Epithelial cell of prostate (primary cell): Measurements from ENCODE around the gene SYNGR2.
A peak's percentile ranks its signal among the peaks of the same experiment; 100 is the strongest.
"Not testable (repeated sequence)": the region's sequence is repeated elsewhere in the genome, so short reads cannot be mapped to it uniquely, and the experiment has no call there.

Experiments
- DNase-seq: peaks from one replicate; pipeline ENCODE4 v3.0.0-alpha.2; 2011; ENCODE audit warnings: low read depth, low spot score
- H3K27ac ChIP-seq: fragments of 450-650 bp; 2 replicates; pipeline ENCODE4 v1.5.1; 2017; ENCODE audit warnings: mild to moderate bottlenecking

The SYNGR2 gene

GRCh38 chr17:78168903-78169793 lies 767 bp downstream of the SYNGR2 start:
- no peak for DNase-seq
- H3K27ac ChIP-seq: peak overlapping the region; percentile 73

DNA sequence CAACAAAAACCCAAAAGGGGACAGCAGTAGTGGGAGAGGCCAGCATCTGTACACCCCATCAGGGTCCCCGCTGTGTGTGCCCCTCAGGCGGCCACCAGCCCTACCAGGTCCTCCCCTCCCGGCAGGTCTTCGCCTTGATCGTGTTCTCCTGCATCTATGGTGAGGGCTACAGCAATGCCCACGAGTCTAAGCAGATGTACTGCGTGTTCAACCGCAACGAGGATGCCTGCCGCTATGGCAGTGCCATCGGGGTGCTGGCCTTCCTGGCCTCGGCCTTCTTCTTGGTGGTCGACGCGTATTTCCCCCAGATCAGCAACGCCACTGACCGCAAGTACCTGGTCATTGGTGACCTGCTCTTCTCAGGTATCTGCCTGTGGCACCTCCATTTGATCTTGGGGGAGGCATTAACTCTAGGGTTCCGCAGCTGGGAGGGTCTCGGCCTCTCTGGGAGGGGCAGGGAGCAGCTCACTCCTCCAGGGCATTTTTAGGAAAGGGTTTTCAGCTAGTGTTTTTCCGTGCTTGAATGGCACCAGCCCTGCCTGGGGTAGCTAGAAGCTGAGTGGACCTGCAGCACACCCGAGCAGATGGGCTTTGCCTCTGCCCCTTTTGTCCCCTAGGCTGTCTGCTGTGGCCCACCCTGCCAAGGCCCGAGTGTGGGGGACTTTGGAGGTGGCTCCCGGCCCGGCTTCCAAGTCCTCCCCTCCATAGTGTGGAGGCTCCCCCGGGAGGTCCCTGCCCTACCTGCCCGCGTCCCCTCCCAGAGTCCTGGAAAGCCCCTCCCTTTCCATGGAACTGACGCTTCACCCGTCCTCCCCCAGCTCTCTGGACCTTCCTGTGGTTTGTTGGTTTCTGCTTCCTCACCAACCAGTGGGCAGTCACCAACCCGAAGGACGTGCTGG lies 2.6 kb downstream of the SYNGR2 start:
- DNase-seq: no peak
- no peak overlapping the region for H3K27ac ChIP-seq

DNA sequence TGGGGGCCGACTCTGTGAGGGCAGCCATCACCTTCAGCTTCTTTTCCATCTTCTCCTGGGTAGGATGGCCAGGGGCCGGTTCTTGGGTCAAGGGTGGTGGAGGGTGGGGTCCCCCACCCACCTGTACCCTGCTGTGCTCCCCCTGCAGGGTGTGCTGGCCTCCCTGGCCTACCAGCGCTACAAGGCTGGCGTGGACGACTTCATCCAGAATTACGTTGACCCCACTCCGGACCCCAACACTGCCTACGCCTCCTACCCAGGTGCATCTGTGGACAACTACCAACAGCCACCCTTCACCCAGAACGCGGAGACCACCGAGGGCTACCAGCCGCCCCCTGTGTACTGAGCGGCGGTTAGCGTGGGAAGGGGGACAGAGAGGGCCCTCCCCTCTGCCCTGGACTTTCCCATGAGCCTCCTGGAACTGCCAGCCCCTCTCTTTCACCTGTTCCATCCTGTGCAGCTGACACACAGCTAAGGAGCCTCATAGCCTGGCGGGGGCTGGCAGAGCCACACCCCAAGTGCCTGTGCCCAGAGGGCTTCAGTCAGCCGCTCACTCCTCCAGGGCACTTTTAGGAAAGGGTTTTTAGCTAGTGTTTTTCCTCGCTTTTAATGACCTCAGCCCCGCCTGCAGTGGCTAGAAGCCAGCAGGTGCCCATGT lies 3.3 kb downstream of the SYNGR2 start:
- not testable (repeated sequence) for H3K27ac ChIP-seq, DNase-seq

DNA sequence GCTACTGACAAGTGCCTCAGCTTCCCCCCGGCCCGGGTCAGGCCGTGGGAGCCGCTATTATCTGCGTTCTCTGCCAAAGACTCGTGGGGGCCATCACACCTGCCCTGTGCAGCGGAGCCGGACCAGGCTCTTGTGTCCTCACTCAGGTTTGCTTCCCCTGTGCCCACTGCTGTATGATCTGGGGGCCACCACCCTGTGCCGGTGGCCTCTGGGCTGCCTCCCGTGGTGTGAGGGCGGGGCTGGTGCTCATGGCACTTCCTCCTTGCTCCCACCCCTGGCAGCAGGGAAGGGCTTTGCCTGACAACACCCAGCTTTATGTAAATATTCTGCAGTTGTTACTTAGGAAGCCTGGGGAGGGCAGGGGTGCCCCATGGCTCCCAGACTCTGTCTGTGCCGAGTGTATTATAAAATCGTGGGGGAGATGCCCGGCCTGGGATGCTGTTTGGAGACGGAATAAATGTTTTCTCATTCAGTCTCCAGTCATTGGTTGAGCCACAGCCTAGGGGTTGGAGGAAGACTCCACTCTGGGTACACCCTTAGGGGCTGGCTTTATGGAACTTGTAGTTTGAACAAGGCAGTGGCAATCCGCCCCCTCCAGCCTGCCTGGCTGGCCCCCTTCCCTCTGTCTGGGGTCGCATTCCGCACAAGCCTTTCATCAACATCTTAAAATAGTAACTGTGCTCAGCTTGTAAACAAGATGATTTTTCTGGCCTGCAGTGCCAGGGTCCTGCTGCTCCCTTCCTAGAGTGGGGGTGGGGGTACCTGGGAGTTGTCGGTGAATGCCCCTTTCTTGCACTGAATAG lies 4.1 kb downstream of the SYNGR2 start:
- DNase-seq: no peak

GRCh38 chr17:78173097-78173715 lies 4.8 kb downstream of the SYNGR2 start:
- peak overlapping the region; percentile 55 for H3K27ac ChIP-seq

More for the DNA sequence above, 4.1 kb downstream of the SYNGR2 start:
- peak overlapping the region; percentile 55 for H3K27ac ChIP-seq

DNA sequence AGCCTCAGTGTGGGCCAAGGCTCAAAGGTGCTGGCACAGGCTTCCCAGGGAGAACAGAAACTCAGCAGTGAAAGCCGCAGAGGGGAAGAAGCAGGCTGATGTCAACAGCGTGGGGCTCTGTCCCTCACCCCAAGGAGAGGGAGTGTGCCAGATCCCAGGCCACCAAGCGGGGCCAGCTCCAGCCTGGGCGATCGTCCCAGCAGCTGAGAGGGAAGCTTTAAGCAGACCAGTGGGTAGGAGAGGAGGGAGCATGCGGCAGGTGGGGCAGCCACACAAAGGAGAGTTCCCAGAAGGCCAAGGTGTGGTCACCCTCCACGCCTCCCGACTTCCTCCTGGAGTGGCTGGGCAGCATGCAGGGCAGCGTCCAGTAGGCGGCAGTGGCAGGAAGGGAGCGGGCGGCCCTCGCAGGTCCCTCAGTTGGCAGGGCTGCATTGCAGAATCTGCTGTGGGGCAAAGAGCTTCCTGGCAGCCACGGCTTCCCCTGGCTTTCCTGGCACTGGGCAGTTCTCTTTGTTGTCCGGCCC lies 6.0 kb downstream of the SYNGR2 start:
- DNase-seq: no peak

More at GRCh38 chr17:78173097-78173715, 4.8 kb downstream of the SYNGR2 start:
- no peak for DNase-seq

GRCh38 chr17:78174870-78175642 lies 6.7 kb downstream of the SYNGR2 start:
- no peak for DNase-seq
- peak overlapping the region; percentile 55 for H3K27ac ChIP-seq

More for the DNA sequence above, 6.0 kb downstream of the SYNGR2 start:
- peak overlapping the region; percentile 55 for H3K27ac ChIP-seq

DNA sequence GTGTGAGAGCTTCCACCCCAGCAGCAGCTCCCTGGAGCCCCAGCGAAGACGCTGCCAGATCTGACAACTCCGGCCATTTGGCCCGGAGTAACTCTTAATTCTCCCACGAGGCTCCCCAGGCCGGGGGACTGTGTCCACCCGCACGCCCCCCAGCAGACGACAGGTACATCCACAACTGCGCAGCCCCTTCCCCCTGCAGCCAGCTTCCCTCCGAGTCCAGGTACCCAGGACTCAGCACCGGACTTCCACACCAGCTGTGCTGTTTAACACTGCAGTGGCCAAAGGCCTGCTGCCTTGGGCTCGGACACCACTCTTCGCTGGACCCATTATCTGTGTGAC lies 7.2 kb downstream of the SYNGR2 start:
- H3K27ac ChIP-seq: no peak overlapping the region
- no peak for DNase-seq

DNA sequence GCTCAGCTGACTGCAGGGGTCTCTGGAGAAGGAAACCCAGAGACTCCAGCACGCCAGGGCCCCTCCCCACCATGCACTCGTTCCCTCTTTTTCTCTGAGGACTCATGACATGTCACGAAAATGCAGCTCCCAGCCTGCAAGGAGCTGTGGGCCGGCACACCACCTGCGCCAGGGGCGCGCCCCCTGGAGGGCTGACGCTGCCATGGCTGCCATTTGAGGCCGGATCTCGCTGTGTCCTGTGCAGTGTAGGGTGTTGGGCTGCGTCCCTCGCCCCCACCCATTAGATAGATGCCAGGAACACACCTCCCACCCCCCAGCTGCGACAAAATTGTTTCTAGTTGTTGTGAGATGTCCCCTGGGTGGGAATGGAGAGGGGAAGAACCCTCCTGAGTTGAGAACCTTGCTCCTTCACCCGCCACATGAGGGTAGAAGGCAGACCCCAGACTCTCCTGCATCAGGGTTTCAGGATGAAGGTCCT lies 8.2 kb downstream of the SYNGR2 start:
- no peak for DNase-seq
- no peak overlapping the region for H3K27ac ChIP-seq

DNA sequence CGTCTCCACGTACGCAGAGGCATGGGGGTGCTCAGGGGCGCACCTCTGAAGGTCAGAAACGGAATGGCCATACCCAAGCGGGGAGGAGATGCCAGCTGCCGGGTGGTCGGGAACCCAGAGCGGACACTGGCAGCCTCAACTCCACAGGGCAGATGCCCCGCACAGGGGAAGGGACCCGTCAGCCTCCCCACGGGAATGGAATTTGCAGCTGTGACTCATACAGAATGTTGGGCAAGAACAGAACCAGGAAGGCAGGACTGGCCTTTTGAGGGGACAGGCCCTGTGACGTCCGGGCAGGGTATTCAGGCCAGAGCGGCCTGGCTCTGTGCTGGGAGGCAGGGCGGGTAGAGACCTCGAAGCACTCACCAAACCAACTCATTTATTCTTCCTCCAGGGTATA lies 11.0 kb downstream of the SYNGR2 start:
- H3K27ac ChIP-seq: no peak overlapping the region
- no peak for DNase-seq

- no peak overlapping the region for H3K27ac ChIP-seq
- DNase-seq: no peak
These were observed 11.7 kb downstream of the SYNGR2 start for GRCh38 chr17:78180083-78180482.

- H3K27ac ChIP-seq: no peak overlapping the region
- DNase-seq: no peak
These were observed 12.1 kb downstream of the SYNGR2 start for GRCh38 chr17:78180508-78180907.

DNA sequence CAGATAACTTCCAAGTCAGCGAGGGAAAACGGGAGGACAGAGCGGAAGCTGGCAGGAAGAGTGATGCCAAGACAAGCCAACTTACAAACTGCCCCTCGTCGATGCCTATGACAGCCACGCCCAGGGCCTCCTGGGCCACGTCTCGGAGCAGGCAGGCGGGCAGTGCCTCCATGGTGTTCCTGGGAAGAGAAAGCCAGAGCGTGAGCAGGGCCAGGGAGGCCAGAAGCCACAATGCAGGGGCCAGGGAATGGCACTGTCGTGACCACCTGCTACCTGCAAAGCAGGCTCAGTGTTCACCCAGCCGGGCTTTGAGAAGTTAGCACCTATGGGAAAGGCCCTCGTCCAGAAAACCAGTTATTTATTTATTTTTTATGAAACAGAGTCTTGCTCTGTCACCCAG lies 14.1 kb downstream of the SYNGR2 start:
- DNase-seq: no peak
- H3K27ac ChIP-seq: no peak overlapping the region

- no peak for DNase-seq
- no peak overlapping the region for H3K27ac ChIP-seq
These were observed 15.5 kb downstream of the SYNGR2 start for GRCh38 chr17:78183916-78184315.

DNA sequence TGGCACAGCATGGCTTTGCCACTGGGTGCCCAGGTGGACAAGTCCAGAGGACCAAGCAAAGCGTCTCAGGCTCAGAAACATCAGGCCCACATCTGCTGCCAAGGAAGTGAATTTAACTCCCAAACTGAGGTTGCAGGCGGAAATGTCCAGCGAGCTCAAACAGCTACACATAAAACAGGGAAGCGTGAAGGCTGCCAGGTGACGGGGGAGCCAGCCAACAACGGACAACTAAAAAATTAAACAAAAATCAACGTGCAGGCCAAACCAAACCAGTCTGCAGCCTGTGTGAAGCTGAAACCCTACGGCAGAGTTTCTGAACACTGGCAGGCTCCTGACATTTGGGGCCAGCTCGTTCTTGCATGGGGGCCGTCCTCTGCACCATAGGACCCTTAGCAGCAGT lies 16.0 kb downstream of the SYNGR2 start:
- no peak overlapping the region for H3K27ac ChIP-seq
- no peak for DNase-seq

- no peak for DNase-seq
- no peak overlapping the region for H3K27ac ChIP-seq
These were observed 16.5 kb downstream of the SYNGR2 start for GRCh38 chr17:78184868-78185267.

DNA sequence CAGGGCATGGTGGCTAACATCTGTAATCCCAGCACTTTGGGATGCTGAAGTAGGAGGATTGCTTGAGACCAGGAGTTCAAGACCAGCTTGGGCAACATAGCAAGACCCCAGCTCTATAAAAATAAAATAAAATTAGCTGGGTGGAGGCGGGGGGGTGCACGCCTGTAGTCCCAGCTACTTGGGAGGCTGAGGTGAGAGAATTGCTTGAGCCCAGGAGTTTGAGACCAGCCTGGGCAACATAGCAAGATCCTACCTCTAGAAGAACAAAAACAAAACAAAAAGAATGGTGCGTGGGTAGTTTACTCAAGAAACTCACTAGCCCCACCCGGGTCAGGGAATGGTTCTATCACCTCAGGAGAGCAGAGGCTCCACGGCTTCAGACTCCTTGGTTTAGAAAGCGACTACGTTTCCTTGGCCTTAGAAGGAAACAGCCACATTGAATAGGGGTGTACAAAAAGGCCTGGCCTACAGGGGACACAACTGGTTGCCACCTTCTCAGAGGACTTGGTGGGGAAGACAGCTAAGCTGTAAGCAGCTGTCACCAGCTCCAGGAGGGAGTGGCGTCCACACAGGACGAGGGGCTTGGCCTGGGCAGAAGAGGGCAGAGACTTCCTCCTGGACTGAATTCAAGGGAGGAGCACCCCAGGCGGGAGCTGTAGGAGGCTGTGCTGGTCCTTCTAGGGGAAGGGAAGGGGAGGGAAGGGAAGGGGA lies 17.8 kb downstream of the SYNGR2 start:
- H3K27ac ChIP-seq: no peak overlapping the region
- DNase-seq: no peak
